SK-N-SH treated with all-trans-retinoic acid at 6 μM for 48 hours (cell line): ENCODE data around the gene ADGRB3.
"Not testable (repeated sequence)": the region's sequence is repeated elsewhere in the genome, so short reads cannot be mapped to it uniquely, and the experiment has no call there.

Experiments used
- ATAC-seq: fragments of 200-7000 bp; cut with Tn5 transposase; 3 replicates; pipeline ENCODE4 v1.9.1; 2020; ENCODE audit warnings: mild to moderate bottlenecking, moderate library complexity
- ARNTL ChIP-seq: fragments of 450-650 bp; formaldehyde crosslinking; IDR thresholded peaks from 2 replicates; pipeline ENCODE4 v1.5.0; 2020; ENCODE audit warnings: low read depth, mild to moderate bottlenecking, moderate library complexity, borderline replicate concordance
- BACH2 ChIP-seq: fragments of 250-450 bp; sonication (Bioruptor Pico); IDR thresholded peaks from 2 replicates; pipeline ENCODE4 v1.9.0; 2021; ENCODE audit warnings: mild to moderate bottlenecking, borderline replicate concordance
- CREB5 ChIP-seq: fragments of 250-450 bp; sonication (Bioruptor Pico); IDR thresholded peaks from 2 replicates; pipeline ENCODE4 v1.5.1; 2020; ENCODE audit warnings: low read depth, mild to moderate bottlenecking, moderate library complexity
- CSDC2 ChIP-seq: fragments of 250-450 bp; sonication (Bioruptor Pico); IDR thresholded peaks from 2 replicates; pipeline ENCODE4 v1.5.0; 2020; ENCODE audit warnings: mild to moderate bottlenecking, moderate library complexity
- CSRNP3 ChIP-seq: fragments of 250-450 bp; sonication (Bioruptor Pico); IDR thresholded peaks from 2 replicates; pipeline ENCODE4 v1.5.1; 2021; ENCODE audit warnings: mild to moderate bottlenecking, moderate library complexity
- GLIS3 ChIP-seq: fragments of 250-450 bp; sonication (Bioruptor Pico); IDR thresholded peaks from 2 replicates; pipeline ENCODE4 v1.5.0; 2020; ENCODE audit warnings: mild to moderate bottlenecking, moderate library complexity
- ISL1 ChIP-seq: fragments of 250-450 bp; sonication (Bioruptor Pico); IDR thresholded peaks from 2 replicates; pipeline ENCODE4 v2.1.2; 2022; ENCODE audit warnings: mild to moderate bottlenecking, moderate library complexity
- OSR1 ChIP-seq: fragments of 250-450 bp; sonication (Bioruptor Pico); IDR thresholded peaks from 2 replicates; pipeline ENCODE4 v1.8.0; 2022; ENCODE audit warnings: moderate library complexity, mild to moderate bottlenecking, inconsistent platforms
- PATZ1 ChIP-seq: fragments of 250-450 bp; sonication (Bioruptor Pico); IDR thresholded peaks from 2 replicates; pipeline ENCODE4 v1.8.0; 2020; ENCODE audit warnings: mild to moderate bottlenecking, moderate library complexity, borderline replicate concordance
- POU6F1 ChIP-seq: fragments of 250-450 bp; sonication (Bioruptor Pico); IDR thresholded peaks from 2 replicates; pipeline ENCODE4 v1.8.0; 2021; ENCODE audit warnings: low read depth, mild to moderate bottlenecking, moderate library complexity, borderline replicate concordance
- PPARA ChIP-seq: fragments of 250-450 bp; sonication (Bioruptor Pico); IDR thresholded peaks from 2 replicates; pipeline ENCODE4 v1.5.0; 2020; ENCODE audit warnings: mild to moderate bottlenecking, borderline replicate concordance
- SNAI2 ChIP-seq: fragments of 250-450 bp; sonication (Bioruptor Pico); IDR thresholded peaks from 2 replicates; pipeline ENCODE4 v1.5.0; 2020; ENCODE audit warnings: mild to moderate bottlenecking, moderate library complexity
- TCF4 ChIP-seq: fragments of 250-450 bp; sonication (Bioruptor Pico); IDR thresholded peaks from 2 replicates; pipeline ENCODE4 v1.8.0; 2021; ENCODE audit warnings: mild to moderate bottlenecking, moderate library complexity, borderline replicate concordance
- TOX ChIP-seq: fragments of 250-450 bp; sonication (Bioruptor Pico); IDR thresholded peaks from 2 replicates; pipeline ENCODE4 v1.8.0; 2021; ENCODE audit warnings: mild to moderate bottlenecking, moderate library complexity, borderline replicate concordance
- ZC3H10 ChIP-seq: fragments of 250-450 bp; sonication (Bioruptor Pico); IDR thresholded peaks from 2 replicates; pipeline ENCODE4 v1.5.1; 2021; ENCODE audit warnings: mild to moderate bottlenecking, moderate library complexity
- ZFP30 ChIP-seq: fragments of 450-650 bp; formaldehyde crosslinking; IDR thresholded peaks from 2 replicates; pipeline ENCODE4 v1.5.0; 2022; ENCODE audit warnings: mild to moderate bottlenecking, moderate library complexity
- ZNF565 ChIP-seq: fragments of 450-650 bp; formaldehyde crosslinking; conservative IDR thresholded peaks from 2 replicates; pipeline ENCODE4 v1.5.0; 2020; ENCODE audit warnings: low read depth, mild to moderate bottlenecking, moderate library complexity
- ZNF70 ChIP-seq: fragments of 450-650 bp; formaldehyde crosslinking; IDR thresholded peaks from 2 replicates; pipeline ENCODE4 v1.5.0; 2020; ENCODE audit warnings: mild to moderate bottlenecking, moderate library complexity
- ZNF8 ChIP-seq: fragments of 450-650 bp; formaldehyde crosslinking; IDR thresholded peaks from 2 replicates; pipeline ENCODE4 v1.5.0; 2020; ENCODE audit warnings: mild to moderate bottlenecking, moderate library complexity

The ADGRB3 gene

GRCh38 chr6:69111301-69111700 is 476.2 kb downstream of the ADGRB3 start (continued):
- TF ChIP-seq PATZ1, result no peak
- no peak for TF ChIP-seq ZNF8 (CRISPR knock-in tag)
- TF ChIP-seq SNAI2 (CRISPR knock-in tag), result no peak
- no peak for TF ChIP-seq ZFP30 (CRISPR knock-in tag)
- TF ChIP-seq OSR1, result no peak
- no peak for TF ChIP-seq ZC3H10 (CRISPR knock-in tag)
- no peak for TF ChIP-seq ISL1 (CRISPR knock-in tag)
- TF ChIP-seq TCF4 (CRISPR knock-in tag), result no peak
- no peak for TF ChIP-seq CSDC2 (CRISPR knock-in tag)
- no peak for TF ChIP-seq CSRNP3 (CRISPR knock-in tag)

GRCh38 chr6:69116658-69117057 is 481.6 kb downstream of the ADGRB3 start:
- TF ChIP-seq ZNF70 (CRISPR knock-in tag), result no peak
- TF ChIP-seq ARNTL (CRISPR knock-in tag), result no peak
- no peak for ATAC-seq

GRCh38 chr6:69121461-69122406 is 486.7 kb downstream of the ADGRB3 start:
- ATAC-seq, result not testable (repeated sequence)

GRCh38 chr6:69122407-69122773 is 487.3 kb downstream of the ADGRB3 start:
- TF ChIP-seq CSRNP3 (CRISPR knock-in tag) (no peak), CREB5 (CRISPR knock-in tag) (no peak), ZNF70 (CRISPR knock-in tag) (no peak), ZC3H10 (CRISPR knock-in tag) (no peak), GLIS3 (CRISPR knock-in tag) (no peak), ZNF565 (CRISPR knock-in tag) (no peak), BACH2 (CRISPR knock-in tag) (no peak)
- ATAC-seq, result no peak

GRCh38 chr6:69128411-69128810 is 493.3 kb downstream of the ADGRB3 start:
- ATAC-seq, result no peak
- TF ChIP-seq ZNF70 (CRISPR knock-in tag) (no peak), CSDC2 (CRISPR knock-in tag) (no peak), GLIS3 (CRISPR knock-in tag) (no peak), TOX (CRISPR knock-in tag) (no peak), CSRNP3 (CRISPR knock-in tag) (no peak), POU6F1 (CRISPR knock-in tag) (no peak), ZC3H10 (CRISPR knock-in tag) (no peak), ZFP30 (CRISPR knock-in tag) (no peak), CREB5 (CRISPR knock-in tag) (no peak), ISL1 (CRISPR knock-in tag) (no peak), PATZ1 (no peak), PPARA (CRISPR knock-in tag) (no peak)
